ENCODE data around the gene ADGRL2.
A peak's percentile ranks its signal among the peaks of the same experiment; 100 is the strongest.

The ADGRL2 gene

DNA sequence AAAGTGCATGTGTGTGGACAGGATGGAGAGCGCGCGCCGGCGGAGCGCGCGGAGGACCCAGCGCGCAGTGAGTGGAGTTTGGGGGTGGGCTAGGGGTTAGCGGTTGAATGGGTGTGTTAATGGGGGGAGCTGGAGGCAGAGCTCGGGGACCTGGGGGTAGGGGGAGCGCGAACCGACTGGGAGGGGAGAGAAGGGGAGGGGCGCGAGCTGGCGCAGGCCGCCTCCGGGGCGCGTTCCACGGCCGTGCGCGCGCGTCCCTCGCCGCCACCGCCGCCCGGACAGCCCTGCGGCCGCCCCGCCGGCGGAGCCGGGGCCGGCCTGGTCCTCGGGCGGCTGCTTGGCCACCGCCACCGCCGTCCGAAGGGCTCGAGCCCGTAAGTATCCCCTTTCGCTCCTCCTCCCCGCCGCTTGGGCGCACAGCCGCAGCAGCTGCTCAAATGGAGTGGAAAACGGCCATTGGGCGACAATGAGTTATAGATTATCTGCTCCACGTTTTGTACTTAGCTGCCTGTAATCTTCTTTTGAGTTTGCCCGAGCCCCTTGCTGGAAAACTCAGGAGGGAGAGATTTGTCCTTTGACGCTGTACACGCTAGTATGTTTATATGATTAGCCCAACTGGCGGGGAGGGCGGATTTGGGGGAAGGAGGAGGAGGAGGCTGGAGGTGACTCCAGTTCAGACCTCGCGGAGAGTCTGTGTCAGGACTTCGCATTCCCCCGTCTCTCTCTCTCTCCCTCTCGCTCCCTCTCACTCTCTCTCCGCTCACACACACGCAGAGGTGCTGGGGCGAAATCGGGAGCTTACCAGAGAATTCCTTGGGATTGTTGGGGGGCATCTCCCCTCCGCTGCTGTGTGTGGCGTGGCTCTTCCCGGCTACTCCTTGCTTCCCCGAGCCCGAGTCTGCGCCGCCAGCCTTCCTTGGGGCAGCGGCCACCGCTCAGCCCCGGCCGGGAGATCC is at the start of gene ADGRL2:
Gene ADGRL2, plus strand, starts transcription at position 240 of the 956 bp plus-strand sequence. CDS start 36,051 bp downstream, outside the sequence.
- Histone ChIP-seq H3K9me3 (ENCODE audit: insufficient read depth, low read length) (no peaks in the 10 kb centered on the region), H3K9ac (ENCODE audit: insufficient read length, low read depth) (peak within 1 kb of the TSS; percentile 99), H3K27me3 (ENCODE audit: insufficient read depth, insufficient read length) (no peaks in the 10 kb centered on the region), H3K4me3 (ENCODE audit: insufficient read length, low read depth) (peak within 1 kb of the TSS; percentile 96), H3K4me1 (ENCODE audit: insufficient read depth, insufficient read length) (peaks cover 2% of the 10 kb centered on the region), H3K36me3 (ENCODE audit: insufficient read depth, insufficient read length, low read length) (no peaks in the 10 kb centered on the region)
- TF ChIP-seq YY1 (IDR thresholded peaks at IDR 0.05; ENCODE audit: insufficient read depth, insufficient read length) (no peak), ZNF274 (IDR thresholded peaks at IDR 0.05; ENCODE audit: low read depth, low read length) (no peak), SUZ12 (IDR thresholded peaks at IDR 0.05; ENCODE audit: extremely low read depth, insufficient read depth, insufficient read length) (no peak)
- DNase-seq (ENCODE audit: low read depth, low spot score) = peak; percentile 93

DNA sequence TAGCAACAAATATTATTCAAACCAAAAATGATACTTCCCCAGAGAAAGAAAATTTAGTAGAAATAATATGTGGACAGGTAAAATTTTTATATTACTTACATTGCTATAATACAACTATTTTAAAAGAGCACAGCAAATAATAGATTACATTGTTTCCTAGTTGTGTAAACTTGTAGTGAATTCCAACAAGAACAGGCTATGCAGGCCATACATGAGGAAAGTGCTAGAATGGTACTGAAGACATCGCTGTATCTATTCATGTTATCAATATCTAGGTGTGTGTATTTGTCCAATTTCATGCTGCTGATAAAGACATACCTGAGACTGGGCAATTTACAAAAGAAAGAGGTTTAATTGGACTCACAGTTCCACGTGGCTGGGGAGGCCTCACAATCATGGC is 47.9 kb upstream of the ADGRL2 start:
- Histone ChIP-seq H3K36me3 (ENCODE audit: insufficient read depth, insufficient read length, low read length) (no peaks in the 10 kb centered on the region), H3K9me3 (ENCODE audit: insufficient read depth, low read length) (no peaks in the 10 kb centered on the region), H3K4me1 (ENCODE audit: insufficient read depth, insufficient read length) (no peaks in the 10 kb centered on the region), H3K27me3 (ENCODE audit: insufficient read depth, insufficient read length) (no peaks in the 10 kb centered on the region), H3K4me3 (ENCODE audit: insufficient read length, low read depth) (no peak overlapping the region), H3K9ac (ENCODE audit: insufficient read length, low read depth) (no peak overlapping the region)
- no peak for TF ChIP-seq YY1 (IDR thresholded peaks at IDR 0.05; ENCODE audit: insufficient read depth, insufficient read length)
- no peak for TF ChIP-seq SUZ12 (IDR thresholded peaks at IDR 0.05; ENCODE audit: extremely low read depth, insufficient read depth, insufficient read length)
- TF ChIP-seq ZNF274 (IDR thresholded peaks at IDR 0.05; ENCODE audit: low read depth, low read length) = no peak
- DNase-seq (ENCODE audit: low read depth, low spot score) = no peak

DNA sequence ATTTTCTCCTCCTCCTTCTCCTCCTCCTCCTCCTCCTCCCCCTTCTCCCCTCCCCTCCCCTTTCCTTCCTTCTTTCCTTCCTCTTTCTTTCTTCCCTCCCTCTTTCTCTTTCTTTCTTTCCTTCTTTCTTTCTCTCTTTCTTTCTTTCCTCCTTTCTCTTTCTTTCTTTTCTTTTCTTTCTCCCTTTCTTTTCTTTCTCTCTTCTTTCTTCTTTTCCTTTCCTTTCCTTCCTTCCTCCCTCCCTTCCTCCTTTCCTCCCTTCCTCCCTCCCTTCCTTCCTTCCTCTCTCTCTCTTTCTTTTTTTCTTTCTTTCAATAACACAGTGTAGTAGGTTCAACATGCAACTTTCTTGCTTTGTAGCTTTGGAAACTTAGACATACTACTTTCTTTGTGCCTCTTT is 46.3 kb upstream of the ADGRL2 start:
- Histone ChIP-seq H3K27me3 (ENCODE audit: insufficient read depth, insufficient read length) (no peaks in the 10 kb centered on the region), H3K9me3 (ENCODE audit: insufficient read depth, low read length) (no peaks in the 10 kb centered on the region), H3K4me1 (ENCODE audit: insufficient read depth, insufficient read length) (no peaks in the 10 kb centered on the region), H3K36me3 (ENCODE audit: insufficient read depth, insufficient read length, low read length) (no peaks in the 10 kb centered on the region), H3K4me3 (ENCODE audit: insufficient read length, low read depth) (no peak overlapping the region), H3K9ac (ENCODE audit: insufficient read length, low read depth) (no peak overlapping the region)
- no peak for DNase-seq (ENCODE audit: low read depth, low spot score)
- TF ChIP-seq SUZ12 (IDR thresholded peaks at IDR 0.05; ENCODE audit: extremely low read depth, insufficient read depth, insufficient read length) (no peak), ZNF274 (IDR thresholded peaks at IDR 0.05; ENCODE audit: low read depth, low read length) (no peak), YY1 (IDR thresholded peaks at IDR 0.05; ENCODE audit: insufficient read depth, insufficient read length) (no peak)

DNA sequence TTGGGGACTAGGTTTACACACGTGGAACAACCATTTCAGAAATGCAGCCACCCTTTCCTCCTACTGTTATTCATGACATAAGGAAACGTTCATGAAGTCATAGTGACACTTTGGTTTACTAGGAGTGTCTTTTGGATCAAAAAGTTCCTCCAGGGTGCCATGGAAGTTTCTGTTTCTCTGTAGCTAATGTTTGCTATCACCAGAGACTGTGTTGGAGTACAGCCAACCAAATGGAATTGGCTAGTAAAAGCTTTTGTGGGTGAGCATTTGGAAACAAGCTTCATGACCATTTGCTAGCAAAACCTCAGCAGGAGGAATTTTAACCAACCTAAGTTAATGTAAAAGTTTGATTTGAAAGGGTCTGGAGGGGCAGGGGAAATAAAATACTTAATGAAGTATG is 43.9 kb upstream of the ADGRL2 start:
- no peak for TF ChIP-seq YY1 (IDR thresholded peaks at IDR 0.05; ENCODE audit: insufficient read depth, insufficient read length)
- TF ChIP-seq ZNF274 (IDR thresholded peaks at IDR 0.05; ENCODE audit: low read depth, low read length) = no peak
- no peak for TF ChIP-seq SUZ12 (IDR thresholded peaks at IDR 0.05; ENCODE audit: extremely low read depth, insufficient read depth, insufficient read length)
- Histone ChIP-seq H3K4me1 (ENCODE audit: insufficient read depth, insufficient read length) (no peaks in the 10 kb centered on the region), H3K27me3 (ENCODE audit: insufficient read depth, insufficient read length) (no peaks in the 10 kb centered on the region), H3K4me3 (ENCODE audit: insufficient read length, low read depth) (no peak overlapping the region), H3K9me3 (ENCODE audit: insufficient read depth, low read length) (no peaks in the 10 kb centered on the region), H3K9ac (ENCODE audit: insufficient read length, low read depth) (no peak overlapping the region), H3K36me3 (ENCODE audit: insufficient read depth, insufficient read length, low read length) (no peaks in the 10 kb centered on the region)
- DNase-seq (ENCODE audit: low read depth, low spot score) = no peak

DNA sequence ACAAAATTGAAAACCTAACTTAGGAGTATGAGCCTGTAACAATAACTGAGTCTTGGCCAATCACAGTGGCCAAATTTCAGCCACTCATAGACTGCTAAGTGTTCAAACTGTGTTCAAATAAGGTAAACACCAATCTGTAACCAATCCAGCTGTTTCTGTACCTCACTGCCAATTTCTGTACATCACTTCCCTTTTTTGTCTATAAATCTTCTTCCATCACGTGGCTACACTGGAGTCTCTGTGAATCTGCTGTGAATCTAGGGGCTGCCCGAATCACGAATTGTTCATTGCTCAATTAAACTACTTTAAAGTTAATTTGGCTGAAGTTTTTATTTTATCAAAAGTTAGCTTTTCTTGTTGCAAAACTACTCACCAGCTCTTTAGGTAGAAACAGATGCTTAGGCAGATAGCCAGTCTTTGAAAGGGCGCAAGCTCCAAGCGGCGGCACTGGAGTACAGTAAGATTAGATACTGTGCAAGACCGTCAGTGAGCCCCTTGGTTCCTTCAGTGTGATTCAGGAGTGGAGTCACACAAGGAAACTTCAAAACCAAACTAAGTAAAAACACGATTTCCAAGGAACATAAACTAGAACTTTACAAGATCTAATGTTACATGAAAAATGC is 43.2 kb upstream of the ADGRL2 start:
- TF ChIP-seq YY1 (IDR thresholded peaks at IDR 0.05; ENCODE audit: insufficient read depth, insufficient read length) = no peak
- no peak for TF ChIP-seq ZNF274 (IDR thresholded peaks at IDR 0.05; ENCODE audit: low read depth, low read length)
- no peak for TF ChIP-seq SUZ12 (IDR thresholded peaks at IDR 0.05; ENCODE audit: extremely low read depth, insufficient read depth, insufficient read length)
- Histone ChIP-seq H3K4me3 (ENCODE audit: insufficient read length, low read depth) (no peak overlapping the region), H3K4me1 (ENCODE audit: insufficient read depth, insufficient read length) (no peaks in the 10 kb centered on the region), H3K36me3 (ENCODE audit: insufficient read depth, insufficient read length, low read length) (no peaks in the 10 kb centered on the region), H3K9ac (ENCODE audit: insufficient read length, low read depth) (no peak overlapping the region), H3K9me3 (ENCODE audit: insufficient read depth, low read length) (no peaks in the 10 kb centered on the region), H3K27me3 (ENCODE audit: insufficient read depth, insufficient read length) (no peaks in the 10 kb centered on the region)
- DNase-seq (ENCODE audit: low read depth, low spot score) = no peak

DNA sequence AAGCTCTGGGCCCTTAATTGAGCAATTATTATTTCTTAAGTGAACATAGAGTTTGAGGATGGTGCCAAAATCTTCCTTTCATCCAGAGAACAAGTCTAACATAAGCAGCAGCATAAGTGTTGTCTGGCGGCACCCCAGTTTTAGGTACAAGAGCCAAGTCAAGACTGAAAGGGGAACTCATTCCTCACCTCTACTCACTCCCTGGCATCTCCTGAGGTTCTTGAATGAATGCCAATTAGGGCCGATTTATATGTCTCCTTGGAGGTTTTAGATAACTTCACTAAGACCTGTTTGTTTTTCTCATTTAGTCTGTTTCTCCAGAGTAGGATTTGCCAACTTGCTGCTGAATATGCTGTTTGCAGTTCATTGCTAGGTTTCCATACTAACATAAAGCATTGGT is 42.6 kb upstream of the ADGRL2 start:
- Histone ChIP-seq H3K4me3 (ENCODE audit: insufficient read length, low read depth) (no peak overlapping the region), H3K9ac (ENCODE audit: insufficient read length, low read depth) (no peak overlapping the region), H3K9me3 (ENCODE audit: insufficient read depth, low read length) (no peaks in the 10 kb centered on the region), H3K27me3 (ENCODE audit: insufficient read depth, insufficient read length) (no peaks in the 10 kb centered on the region), H3K4me1 (ENCODE audit: insufficient read depth, insufficient read length) (no peaks in the 10 kb centered on the region), H3K36me3 (ENCODE audit: insufficient read depth, insufficient read length, low read length) (no peaks in the 10 kb centered on the region)
- TF ChIP-seq YY1 (IDR thresholded peaks at IDR 0.05; ENCODE audit: insufficient read depth, insufficient read length) (no peak), ZNF274 (IDR thresholded peaks at IDR 0.05; ENCODE audit: low read depth, low read length) (no peak), SUZ12 (IDR thresholded peaks at IDR 0.05; ENCODE audit: extremely low read depth, insufficient read depth, insufficient read length) (no peak)
- no peak for DNase-seq (ENCODE audit: low read depth, low spot score)

DNA sequence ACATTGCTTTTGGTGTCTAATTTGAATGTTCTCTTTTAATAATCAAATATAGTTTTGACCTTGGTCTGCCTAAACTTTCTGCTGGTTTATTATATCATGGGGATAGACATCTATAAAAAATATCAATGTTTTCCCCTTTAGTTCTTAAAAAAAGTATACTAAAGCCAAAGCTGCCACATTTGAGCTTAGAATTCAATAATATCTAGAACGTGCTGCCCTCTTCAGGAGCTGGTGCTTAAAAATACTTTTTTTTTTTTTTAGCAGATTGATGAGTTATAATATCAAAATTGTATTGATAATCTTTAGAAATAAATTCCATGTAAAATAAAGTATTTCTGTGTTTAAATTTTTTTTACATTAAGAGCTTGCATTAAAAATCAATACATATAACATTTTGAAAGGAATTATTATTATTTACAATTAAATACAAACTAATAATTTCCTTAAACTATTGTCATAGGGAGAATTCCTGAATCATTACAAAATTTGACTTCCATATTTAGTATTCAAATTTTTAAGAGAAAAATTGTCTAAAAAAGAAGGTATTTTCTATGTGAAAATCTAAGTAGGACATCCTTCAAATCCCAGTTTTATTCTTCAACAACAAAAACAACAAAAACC is 40.1 kb upstream of the ADGRL2 start:
- Histone ChIP-seq H3K9ac (ENCODE audit: insufficient read length, low read depth) (no peak overlapping the region), H3K4me1 (ENCODE audit: insufficient read depth, insufficient read length) (no peaks in the 10 kb centered on the region), H3K27me3 (ENCODE audit: insufficient read depth, insufficient read length) (no peaks in the 10 kb centered on the region), H3K9me3 (ENCODE audit: insufficient read depth, low read length) (no peaks in the 10 kb centered on the region), H3K36me3 (ENCODE audit: insufficient read depth, insufficient read length, low read length) (no peaks in the 10 kb centered on the region), H3K4me3 (ENCODE audit: insufficient read length, low read depth) (no peak overlapping the region)
- TF ChIP-seq YY1 (IDR thresholded peaks at IDR 0.05; ENCODE audit: insufficient read depth, insufficient read length) (no peak), SUZ12 (IDR thresholded peaks at IDR 0.05; ENCODE audit: extremely low read depth, insufficient read depth, insufficient read length) (no peak), ZNF274 (IDR thresholded peaks at IDR 0.05; ENCODE audit: low read depth, low read length) (no peak)
- no peak for DNase-seq (ENCODE audit: low read depth, low spot score)

All from NT2/D1 (cell line).